Measurements from ENCODE around the gene IFRD2. TPM values are rescaled to one million over a fixed set of nuclear protein-coding genes. Genes with fewer than 3 reads are reported as not detected.

The IFRD2 gene
- 38.2 TPM for total RNA-seq (ENCODE audit: unreplicated experiment)
- long read RNA-seq, transcript IFRD2-202 (12 exons, 2,109 nt): major isoform, 21 of 33 reads
- long read RNA-seq, partial matches to known transcripts: 2 of 33 reads
- long read RNA-seq, other reads (novel, unspliced or antisense): 10 of 33 reads

DNA sequence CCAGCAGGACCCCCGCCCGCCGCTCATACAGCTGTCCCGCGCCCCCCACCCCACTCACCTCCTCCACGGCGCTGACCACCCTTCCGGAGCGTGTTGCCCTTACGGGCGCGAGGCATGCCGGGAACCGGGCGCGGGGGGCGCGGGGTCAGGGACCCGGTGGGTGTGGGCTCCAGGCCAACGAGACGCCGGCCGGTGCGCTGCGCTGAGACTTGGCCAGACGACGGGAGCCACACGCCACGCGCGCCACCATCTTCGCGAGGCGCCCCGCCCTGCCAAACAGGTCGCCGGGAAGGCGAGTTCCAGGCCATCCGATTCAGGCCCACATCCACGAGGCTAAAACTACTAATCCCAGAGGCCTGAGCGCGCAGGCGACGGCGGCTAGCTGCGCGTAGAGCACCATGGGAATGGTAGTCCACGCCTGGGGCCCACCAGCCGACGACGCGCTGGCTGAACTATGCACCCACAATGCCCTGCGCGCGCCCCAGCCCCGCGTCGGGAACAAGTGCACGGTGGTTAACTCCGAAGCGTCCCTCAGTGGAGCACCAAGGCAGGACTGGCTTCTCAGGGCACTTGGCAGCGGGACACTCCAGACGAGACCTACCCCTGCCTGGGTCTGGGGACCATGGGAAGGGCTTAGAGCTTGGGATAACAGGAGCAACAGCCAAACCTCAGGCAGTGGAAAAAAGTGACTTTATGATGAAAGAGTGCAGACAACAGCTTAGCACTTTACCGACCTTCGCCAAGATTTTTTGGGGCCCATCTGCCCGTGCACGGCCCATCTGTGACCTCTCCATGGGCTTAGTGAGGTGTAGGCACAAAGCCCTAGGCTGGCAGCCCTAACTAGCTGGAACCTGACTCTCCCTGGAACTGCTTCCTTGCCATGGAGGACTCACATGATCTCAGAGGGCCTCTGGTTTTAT lies at the start of gene IFRD2:
TSS of gene IFRD2 (minus strand) at position 271 of the 920 bp plus-strand sequence. CDS start at position 116, 155 bp downstream.
- Mint-ChIP-seq H3K9me3 (ENCODE audit: unreplicated experiment) (peaks cover 4% of the 10 kb centered on the region), H3K4me3 (ENCODE audit: unreplicated experiment) (peak within 1 kb of the TSS; percentile 91), H3K27me3 (ENCODE audit: unreplicated experiment) (peaks cover 2% of the 10 kb centered on the region), H3K4me1 (ENCODE audit: low read depth, unreplicated experiment) (peaks cover 8% of the 10 kb centered on the region), H3K36me3 (ENCODE audit: unreplicated experiment) (no peaks in the 10 kb centered on the region), H3K27ac (ENCODE audit: unreplicated experiment) (peak within 1 kb of the TSS; percentile 93)
- TF ChIP-seq CTCF (IDR thresholded peaks at IDR 0.05; ENCODE audit: partially characterized antibody, unreplicated experiment): no peak
- DNase-seq: peak; percentile 95

DNA sequence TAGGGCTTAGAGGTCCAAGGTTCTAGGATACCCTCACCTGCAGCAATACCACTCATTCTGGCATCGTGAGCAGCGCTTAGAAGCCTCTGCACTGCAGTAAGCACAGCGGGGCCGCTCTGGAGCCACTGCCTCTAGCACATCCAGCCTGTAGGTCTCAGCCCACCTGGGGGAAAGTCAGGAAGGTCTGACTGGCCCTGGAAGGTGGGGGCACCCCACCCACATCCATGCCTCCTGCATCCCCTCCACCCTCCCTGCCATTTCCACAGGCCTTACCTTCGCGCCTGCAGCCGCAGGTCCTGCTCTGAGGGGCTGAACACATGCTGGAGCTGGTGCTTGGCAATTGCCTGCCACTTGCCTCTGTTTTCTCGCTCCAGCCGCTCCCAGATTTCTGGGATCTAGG lies 49.3 kb upstream of the IFRD2 start:
- TF ChIP-seq CTCF (IDR thresholded peaks at IDR 0.05; ENCODE audit: partially characterized antibody, unreplicated experiment): no peak

GRCh38 chr3:50340448-50341329 lies 48.5 kb upstream of the IFRD2 start, which contains the start of gene RASSF1:
RASSF1 (minus strand) TSS chr3:50340836; CDS start chr3:50340805, 31 bp downstream.
- peak within 1 kb of the TSS; percentile 69 for H3K4me3 Mint-ChIP-seq (ENCODE audit: unreplicated experiment)
- peaks cover 32% of the 10 kb centered on the region for H3K27me3 Mint-ChIP-seq (ENCODE audit: unreplicated experiment)
- peaks cover 20% of the 10 kb centered on the region for H3K4me1 Mint-ChIP-seq (ENCODE audit: low read depth, unreplicated experiment)
- no peak for DNase-seq
- no peak for TF ChIP-seq CTCF (IDR thresholded peaks at IDR 0.05; ENCODE audit: partially characterized antibody, unreplicated experiment)
- peaks cover 4% of the 10 kb centered on the region for H3K36me3 Mint-ChIP-seq (ENCODE audit: unreplicated experiment)
- H3K9me3 Mint-ChIP-seq (ENCODE audit: unreplicated experiment): peaks cover 21% of the 10 kb centered on the region
- no peak within 1 kb of the TSS for H3K27ac Mint-ChIP-seq (ENCODE audit: unreplicated experiment)

More for the DNA sequence above, 49.3 kb upstream of the IFRD2 start:
- Mint-ChIP-seq H3K36me3 (ENCODE audit: unreplicated experiment) (peaks cover 4% of the 10 kb centered on the region), H3K27me3 (ENCODE audit: unreplicated experiment) (peaks cover 29% of the 10 kb centered on the region), H3K9me3 (ENCODE audit: unreplicated experiment) (peaks cover 18% of the 10 kb centered on the region), H3K27ac (ENCODE audit: unreplicated experiment) (no peak overlapping the region), H3K4me3 (ENCODE audit: unreplicated experiment) (no peak overlapping the region), H3K4me1 (ENCODE audit: low read depth, unreplicated experiment) (peaks cover 15% of the 10 kb centered on the region)
- no peak for DNase-seq

DNA sequence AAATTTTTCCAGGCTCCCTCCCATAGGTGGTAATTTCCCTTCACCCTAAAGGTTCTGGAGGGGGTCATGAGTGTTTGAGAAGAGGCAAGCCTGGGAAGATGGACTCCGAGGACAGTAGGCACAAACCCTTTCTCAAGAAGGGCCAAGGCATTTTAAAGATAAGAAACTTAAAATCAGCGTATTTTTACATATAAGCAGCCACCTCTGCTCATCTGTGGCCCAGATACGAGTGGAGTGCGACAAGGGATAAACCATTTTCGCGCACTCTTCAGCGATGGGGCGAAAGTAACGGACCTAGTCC lies 47.9 kb upstream of the IFRD2 start:
- no peak overlapping the region for H3K27ac Mint-ChIP-seq (ENCODE audit: unreplicated experiment)
- peaks cover 32% of the 10 kb centered on the region for H3K27me3 Mint-ChIP-seq (ENCODE audit: unreplicated experiment)

More for the DNA sequence above, 47.9 kb upstream of the IFRD2 start:
- Mint-ChIP-seq H3K4me3 (ENCODE audit: unreplicated experiment) (peak overlapping the region; percentile 42), H3K36me3 (ENCODE audit: unreplicated experiment) (peaks cover 4% of the 10 kb centered on the region), H3K9me3 (ENCODE audit: unreplicated experiment) (peaks cover 22% of the 10 kb centered on the region), H3K4me1 (ENCODE audit: low read depth, unreplicated experiment) (peaks cover 20% of the 10 kb centered on the region)
- TF ChIP-seq CTCF (IDR thresholded peaks at IDR 0.05; ENCODE audit: partially characterized antibody, unreplicated experiment): no peak
- DNase-seq: no peak
